Measurements from ENCODE around the gene USP38. TPM values are rescaled to one million over a fixed set of nuclear protein-coding genes. Genes with fewer than 3 reads are reported as not detected.
"Not testable (repeated sequence)": the region's sequence is repeated elsewhere in the genome, so short reads cannot be mapped to it uniquely, and the experiment has no call there.

Gene USP38
- total RNA-seq, 2 experiments from 2014 or later, result 22.0 to 22.6 TPM

GRCh38 chr4:143224255-143224654 lies 39.5 kb downstream of the USP38 start:
- H3K4me1 Mint-ChIP-seq (ENCODE audit: low read depth), result no peaks in the 10 kb centered on the region
- peaks cover 16% of the 10 kb centered on the region for H3K36me3 Mint-ChIP-seq (ENCODE audit: low read depth)
- CTCF ChIA-PET, result interaction anchor here (1.0 kb wide), 1 partner anchor 18 kb away, joined by 3 read pairs; no protein-coding TSS in a partner anchor
- POLR2A ChIA-PET, result interaction anchor here (0.6 kb wide), 1 partner anchor 1969 kb away, joined by 3 read pairs; no protein-coding TSS in a partner anchor
- H3K27ac Mint-ChIP-seq, result no peak overlapping the region
- no peak for DNase-seq
- H3K9me3 Mint-ChIP-seq (ENCODE audit: insufficient read depth), result no peaks in the 10 kb centered on the region
- no peak overlapping the region for H3K4me3 Mint-ChIP-seq
- no peaks in the 10 kb centered on the region for H3K27me3 Mint-ChIP-seq (ENCODE audit: low read depth)
- ATAC-seq, result no peak

- DNase-seq (no peak), ATAC-seq (no peak)
- Mint-ChIP-seq H3K9me3 (ENCODE audit: insufficient read depth) (no peaks in the 10 kb centered on the region), H3K4me1 (ENCODE audit: low read depth) (no peaks in the 10 kb centered on the region), H3K4me3 (no peak overlapping the region), H3K27ac (no peak overlapping the region), H3K36me3 (ENCODE audit: low read depth) (peaks cover 16% of the 10 kb centered on the region), H3K27me3 (ENCODE audit: low read depth) (no peaks in the 10 kb centered on the region)
- ChIA-PET CTCF (no interaction called here), POLR2A (no interaction called here)
These were observed 40.5 kb downstream of the USP38 start for GRCh38 chr4:143225167-143225566.

GRCh38 chr4:143230683-143231082 lies 46.0 kb downstream of the USP38 start:
- ChIA-PET CTCF (no interaction called here), POLR2A (no interaction called here)
- no peak overlapping the region for H3K27ac Mint-ChIP-seq

GRCh38 chr4:143232277-143232676 lies 47.6 kb downstream of the USP38 start:
- ChIA-PET CTCF (no interaction called here), POLR2A (no interaction called here)
- DNase-seq, result no peak
- Mint-ChIP-seq H3K36me3 (ENCODE audit: low read depth) (no peaks in the 10 kb centered on the region), H3K9me3 (ENCODE audit: insufficient read depth) (no peaks in the 10 kb centered on the region), H3K27ac (no peak overlapping the region), H3K4me1 (ENCODE audit: low read depth) (no peaks in the 10 kb centered on the region), H3K27me3 (ENCODE audit: low read depth) (peaks cover 4% of the 10 kb centered on the region), H3K4me3 (no peak overlapping the region)
- no peak for ATAC-seq

More at GRCh38 chr4:143230683-143231082, 46.0 kb downstream of the USP38 start:
- Mint-ChIP-seq H3K9me3 (ENCODE audit: insufficient read depth) (no peaks in the 10 kb centered on the region), H3K4me1 (ENCODE audit: low read depth) (no peaks in the 10 kb centered on the region), H3K27me3 (ENCODE audit: low read depth) (peaks cover 4% of the 10 kb centered on the region), H3K36me3 (ENCODE audit: low read depth) (peaks cover 1% of the 10 kb centered on the region), H3K4me3 (no peak overlapping the region)
- DNase-seq, result no peak
- ATAC-seq, result no peak

GRCh38 chr4:143234153-143234552 lies 49.4 kb downstream of the USP38 start:
- Mint-ChIP-seq H3K4me1 (ENCODE audit: low read depth) (no peaks in the 10 kb centered on the region), H3K27ac (no peak overlapping the region), H3K36me3 (ENCODE audit: low read depth) (no peaks in the 10 kb centered on the region), H3K4me3 (no peak overlapping the region), H3K9me3 (ENCODE audit: insufficient read depth) (no peaks in the 10 kb centered on the region), H3K27me3 (ENCODE audit: low read depth) (peaks cover 4% of the 10 kb centered on the region)
- POLR2A ChIA-PET, result no interaction called here
- DNase-seq (no peak), ATAC-seq (no peak)
- CTCF ChIA-PET, result no interaction called here

- ATAC-seq; POLR2A ChIA-PET; H3K36me3 Mint-ChIP-seq (ENCODE audit: low read depth); H3K9me3 Mint-ChIP-seq (ENCODE audit: insufficient read depth); CTCF ChIA-PET; H3K4me3 Mint-ChIP-seq; H3K27ac Mint-ChIP-seq; H3K27me3 Mint-ChIP-seq (ENCODE audit: low read depth); DNase-seq; H3K4me1 Mint-ChIP-seq (ENCODE audit: low read depth): not testable (repeated sequence)
These were observed 52.5 kb downstream of the USP38 start for GRCh38 chr4:143237195-143237594.

GRCh38 chr4:143240939-143241679 lies 56.4 kb downstream of the USP38 start:
- Mint-ChIP-seq H3K4me1 (ENCODE audit: low read depth) (peaks cover 3% of the 10 kb centered on the region), H3K36me3 (ENCODE audit: low read depth) (no peaks in the 10 kb centered on the region), H3K9me3 (ENCODE audit: insufficient read depth) (no peaks in the 10 kb centered on the region), H3K27ac (no peak overlapping the region), H3K27me3 (ENCODE audit: low read depth) (no peaks in the 10 kb centered on the region), H3K4me3 (no peak overlapping the region)
- DNase-seq, result no peak
- no peak for ATAC-seq
- CTCF ChIA-PET, result no interaction called here
- POLR2A ChIA-PET, result no interaction called here

- DNase-seq (no peak), ATAC-seq (no peak)
- no peaks in the 10 kb centered on the region for H3K9me3 Mint-ChIP-seq (ENCODE audit: insufficient read depth)
- no peak overlapping the region for H3K27ac Mint-ChIP-seq
- H3K27me3 Mint-ChIP-seq (ENCODE audit: low read depth), result no peaks in the 10 kb centered on the region
- CTCF ChIA-PET, result interaction anchor here (1.1 kb wide), 1 partner anchor 18 kb away, joined by 3 read pairs; no protein-coding TSS in a partner anchor
- no peaks in the 10 kb centered on the region for H3K36me3 Mint-ChIP-seq (ENCODE audit: low read depth)
- H3K4me3 Mint-ChIP-seq, result no peak overlapping the region
- H3K4me1 Mint-ChIP-seq (ENCODE audit: low read depth), result peaks cover 3% of the 10 kb centered on the region
- POLR2A ChIA-PET, result no interaction called here
These were observed 57.2 kb downstream of the USP38 start for GRCh38 chr4:143241892-143242291.

GRCh38 chr4:143243041-143243440 lies 58.3 kb downstream of the USP38 start:
- ChIA-PET POLR2A (no interaction called here), CTCF (interaction anchor here (1.1 kb wide), 1 partner anchor 19 kb away, joined by 3 read pairs; no protein-coding TSS in a partner anchor)
- Mint-ChIP-seq H3K36me3 (ENCODE audit: low read depth) (no peaks in the 10 kb centered on the region), H3K27ac (no peak overlapping the region), H3K4me1 (ENCODE audit: low read depth) (peaks cover 3% of the 10 kb centered on the region), H3K27me3 (ENCODE audit: low read depth) (no peaks in the 10 kb centered on the region), H3K9me3 (ENCODE audit: insufficient read depth) (no peaks in the 10 kb centered on the region), H3K4me3 (no peak overlapping the region)
- DNase-seq (no peak), ATAC-seq (no peak)

GRCh38 chr4:143246977-143247376 lies 62.3 kb downstream of the USP38 start:
- Mint-ChIP-seq H3K9me3 (ENCODE audit: insufficient read depth) (no peaks in the 10 kb centered on the region), H3K4me3 (no peak overlapping the region), H3K36me3 (ENCODE audit: low read depth) (no peaks in the 10 kb centered on the region), H3K27ac (no peak overlapping the region), H3K27me3 (ENCODE audit: low read depth) (no peaks in the 10 kb centered on the region), H3K4me1 (ENCODE audit: low read depth) (no peaks in the 10 kb centered on the region)
- DNase-seq, result no peak
- no peak for ATAC-seq
- CTCF ChIA-PET, result no interaction called here
- POLR2A ChIA-PET, result no interaction called here

- Mint-ChIP-seq H3K4me3 (no peak overlapping the region), H3K27ac (no peak overlapping the region), H3K4me1 (ENCODE audit: low read depth) (no peaks in the 10 kb centered on the region), H3K27me3 (ENCODE audit: low read depth) (no peaks in the 10 kb centered on the region), H3K9me3 (ENCODE audit: insufficient read depth) (no peaks in the 10 kb centered on the region), H3K36me3 (ENCODE audit: low read depth) (no peaks in the 10 kb centered on the region)
- CTCF ChIA-PET, result no interaction called here
- no peak for ATAC-seq
- POLR2A ChIA-PET, result no interaction called here
- no peak for DNase-seq
These were observed 63.1 kb downstream of the USP38 start for GRCh38 chr4:143247866-143248265.

GRCh38 chr4:143248827-143249226 lies 64.1 kb downstream of the USP38 start:
- no peaks in the 10 kb centered on the region for H3K9me3 Mint-ChIP-seq (ENCODE audit: insufficient read depth)
- DNase-seq (no peak), ATAC-seq (no peak)
- H3K27ac Mint-ChIP-seq, result no peak overlapping the region
- no peaks in the 10 kb centered on the region for H3K4me1 Mint-ChIP-seq (ENCODE audit: low read depth)
- CTCF ChIA-PET, result no interaction called here
- no peak overlapping the region for H3K4me3 Mint-ChIP-seq
- H3K36me3 Mint-ChIP-seq (ENCODE audit: low read depth), result no peaks in the 10 kb centered on the region
- no peaks in the 10 kb centered on the region for H3K27me3 Mint-ChIP-seq (ENCODE audit: low read depth)
- POLR2A ChIA-PET, result no interaction called here

GRCh38 chr4:143250617-143251016 lies 65.9 kb downstream of the USP38 start:
- Mint-ChIP-seq H3K9me3 (ENCODE audit: insufficient read depth) (no peaks in the 10 kb centered on the region), H3K4me3 (no peak overlapping the region), H3K4me1 (ENCODE audit: low read depth) (no peaks in the 10 kb centered on the region), H3K36me3 (ENCODE audit: low read depth) (no peaks in the 10 kb centered on the region), H3K27me3 (ENCODE audit: low read depth) (peaks cover 2% of the 10 kb centered on the region), H3K27ac (no peak overlapping the region)
- DNase-seq (no peak), ATAC-seq (no peak)
- ChIA-PET CTCF (no interaction called here), POLR2A (no interaction called here)

Measured in activated CD8-positive, alpha-beta T cell treated with anti-CD3 and anti-CD28 coated beads, Interleukin-2, amount 10 ng/mL, durations not matched to agents 7 days and 5 days (primary cell).